RPMI8226 (cell line): ENCODE data around the gene SPOCK3.

Experiments
- DNase-seq: peaks from one replicate; pipeline ENCODE4 v3.0.0-alpha.2; 2015

The SPOCK3 gene

GRCh38 chr4:167171928-167172327, 62.4 kb downstream of the SPOCK3 start:
- no peak for DNase-seq

GRCh38 chr4:167168611-167169010, 65.7 kb downstream of the SPOCK3 start:
- DNase-seq = no peak

DNA sequence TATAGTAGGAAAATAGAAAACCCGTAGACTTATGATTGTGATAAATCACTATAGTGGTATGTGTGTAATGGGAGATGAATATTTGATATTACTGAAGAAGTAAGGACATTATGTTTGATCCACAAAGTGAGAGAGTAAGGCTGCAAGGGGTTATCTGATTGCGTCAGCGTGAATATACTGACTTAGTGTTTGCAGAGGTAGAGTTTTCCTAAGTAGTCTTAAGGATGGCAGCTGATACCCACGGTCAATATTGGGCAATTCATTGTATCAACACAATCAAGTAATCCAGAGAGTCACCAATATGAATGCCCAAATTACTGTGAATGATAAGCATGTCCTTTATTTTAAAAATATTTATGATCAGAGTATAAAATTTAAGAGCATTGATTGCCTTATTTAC, 83.7 kb downstream of the SPOCK3 start:
- DNase-seq = no peak

DNA sequence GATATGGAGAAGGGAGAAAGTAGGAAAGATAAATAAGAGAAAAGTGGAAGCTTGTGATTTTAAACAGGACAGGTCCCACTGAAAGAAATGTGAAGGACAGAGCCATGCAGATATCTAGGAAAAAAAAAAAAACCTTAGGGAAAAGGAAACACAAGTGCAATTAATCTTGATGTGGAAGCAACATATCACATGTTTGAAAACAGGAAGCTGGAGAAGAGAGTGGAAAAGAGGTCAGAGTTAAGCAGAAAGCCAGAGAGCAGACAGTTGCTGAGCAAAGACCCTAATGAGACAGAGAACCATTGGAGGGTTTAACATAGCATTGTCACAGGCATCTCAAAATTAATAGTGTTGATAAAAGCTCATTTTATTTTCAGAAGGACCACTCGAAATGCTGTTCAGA, 89.7 kb downstream of the SPOCK3 start:
- no peak for DNase-seq

GRCh38 chr4:167143018-167143417, 91.3 kb downstream of the SPOCK3 start:
- DNase-seq = no peak

GRCh38 chr4:167136270-167136669, 98.0 kb downstream of the SPOCK3 start:
- no peak for DNase-seq

- DNase-seq = no peak
Observed at GRCh38 chr4:167129146-167129545, 105.1 kb downstream of the SPOCK3 start.

- DNase-seq = no peak
Observed at GRCh38 chr4:167119392-167119791, 114.9 kb downstream of the SPOCK3 start.

DNA sequence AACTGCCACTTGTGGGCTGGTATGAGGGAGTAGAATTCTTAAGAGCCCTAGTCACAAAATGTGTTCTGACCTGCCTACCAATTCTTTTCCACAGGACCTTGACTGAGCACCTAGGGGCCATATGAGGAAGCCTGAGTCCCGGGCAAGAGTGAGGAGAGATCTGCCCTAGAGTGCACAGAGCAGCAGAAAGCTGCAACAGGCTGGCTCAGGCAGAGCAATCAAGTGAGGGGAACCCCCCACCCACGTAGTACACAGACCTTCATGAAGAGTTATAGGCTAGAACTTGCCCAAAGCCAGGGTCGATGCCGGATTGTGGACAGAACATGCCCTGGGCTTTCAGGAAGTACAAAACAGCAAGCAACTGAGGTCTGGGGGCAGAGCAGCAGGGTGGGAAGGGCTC, 117.0 kb downstream of the SPOCK3 start:
- no peak for DNase-seq

GRCh38 chr4:167114416-167114971, 119.8 kb downstream of the SPOCK3 start:
- DNase-seq = no peak

- DNase-seq = no peak
Observed at GRCh38 chr4:167111622-167112021, 122.7 kb downstream of the SPOCK3 start.

DNA sequence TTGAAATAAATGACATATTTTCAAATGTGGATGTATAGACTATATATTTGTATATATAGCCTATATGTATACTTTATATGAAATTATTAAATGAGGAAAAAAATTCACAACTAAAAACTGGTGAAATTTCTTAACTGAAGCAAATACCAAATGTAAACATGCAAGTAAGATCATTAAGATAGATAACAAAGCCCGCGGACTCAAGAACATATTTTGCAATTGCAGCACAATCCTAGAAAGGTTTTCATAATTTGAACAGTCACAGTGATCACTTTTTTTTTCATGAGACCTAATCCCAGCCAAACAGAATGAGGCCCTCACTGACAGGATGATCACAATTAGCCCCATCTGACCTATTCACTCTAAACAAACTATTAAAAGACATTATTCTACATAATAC, 123.2 kb downstream of the SPOCK3 start:
- DNase-seq = no peak

DNA sequence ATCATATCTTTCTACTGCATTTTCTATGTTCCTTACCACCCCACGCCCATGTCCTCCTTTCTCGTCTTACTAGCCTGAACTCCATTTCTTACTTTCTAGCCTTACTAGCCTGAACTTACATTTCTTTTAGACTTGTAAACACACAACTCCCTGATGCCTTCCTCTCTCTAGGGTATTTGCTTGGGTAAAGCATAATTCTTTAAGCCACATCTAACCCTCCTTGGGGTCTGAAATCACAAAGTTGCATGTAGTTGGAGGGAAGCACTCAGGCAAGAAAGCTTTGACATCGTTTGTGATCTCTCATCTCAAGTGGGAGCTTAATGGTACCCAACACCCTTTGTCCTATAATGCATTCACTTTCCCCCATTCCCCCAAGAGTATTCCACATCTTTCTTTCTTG, 124.4 kb downstream of the SPOCK3 start:
- no peak for DNase-seq

GRCh38 chr4:167105857-167106256, 128.4 kb downstream of the SPOCK3 start:
- DNase-seq = no peak

- DNase-seq = no peak
Observed at GRCh38 chr4:167102475-167102874, 131.8 kb downstream of the SPOCK3 start.

GRCh38 chr4:167101035-167101434, 133.3 kb downstream of the SPOCK3 start:
- no peak for DNase-seq

- DNase-seq = no peak
Observed at GRCh38 chr4:167100120-167100519, 134.2 kb downstream of the SPOCK3 start.

- no peak for DNase-seq
Observed at GRCh38 chr4:167088115-167088514, 146.2 kb downstream of the SPOCK3 start.

DNA sequence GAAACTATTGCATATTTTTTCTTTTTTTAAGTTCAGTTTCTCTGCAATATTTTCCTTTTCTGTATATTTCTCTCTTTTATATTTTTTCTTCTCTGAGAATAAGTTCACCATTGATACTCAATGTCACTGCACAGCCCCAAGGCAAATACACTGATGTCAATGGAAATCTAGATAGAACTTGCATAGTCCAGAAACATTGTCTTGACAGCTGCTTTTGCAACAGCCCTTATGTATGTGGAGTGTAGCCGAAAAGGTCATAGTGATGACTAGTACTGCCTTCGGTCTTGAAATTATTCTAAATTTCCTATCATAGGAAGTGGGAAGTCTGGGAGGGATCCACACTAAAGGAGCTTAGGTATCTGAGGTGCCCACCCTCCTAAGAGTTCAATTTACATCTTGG, 150.0 kb downstream of the SPOCK3 start:
- no peak for DNase-seq

GRCh38 chr4:167079762-167080161, 154.5 kb downstream of the SPOCK3 start:
- DNase-seq = no peak

GRCh38 chr4:167052631-167053091, 181.6 kb downstream of the SPOCK3 start:
- no peak for DNase-seq

DNA sequence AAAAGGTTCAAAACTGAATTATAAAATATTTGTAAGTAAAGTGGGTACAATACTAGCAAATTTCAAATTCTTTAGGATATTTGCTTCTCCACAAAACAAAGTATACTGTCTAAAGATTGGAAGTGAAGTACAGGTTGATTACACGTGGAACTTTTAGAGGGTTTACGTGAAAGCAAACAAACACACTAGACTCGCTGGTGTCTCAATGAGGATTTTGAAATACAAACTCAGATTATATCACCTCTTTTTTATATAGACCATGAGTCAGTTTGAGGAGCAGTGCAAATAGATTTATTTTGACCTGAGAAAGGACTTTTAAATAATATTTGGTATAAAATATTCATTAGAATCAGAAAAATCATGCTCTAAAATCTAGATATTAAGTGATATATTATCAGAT, 185.0 kb downstream of the SPOCK3 start:
- DNase-seq = no peak

DNA sequence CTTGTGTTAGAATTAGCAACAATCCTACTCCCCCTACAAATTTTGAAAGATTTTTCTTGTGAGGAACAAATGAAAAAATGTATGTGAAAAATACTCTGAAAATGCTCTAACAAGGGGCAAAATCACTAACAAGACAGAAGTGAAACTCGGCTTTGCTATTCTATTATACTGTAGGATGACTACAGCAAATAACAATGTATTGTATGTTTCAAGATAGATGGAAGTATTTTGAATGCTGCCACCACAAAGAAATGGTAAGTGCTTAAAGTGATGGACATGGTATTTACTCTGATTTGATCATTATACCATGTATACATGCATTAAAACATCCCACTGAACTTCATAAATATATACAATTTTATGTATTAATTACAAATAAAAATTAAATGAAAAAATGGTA, 192.8 kb downstream of the SPOCK3 start:
- DNase-seq = no peak

DNA sequence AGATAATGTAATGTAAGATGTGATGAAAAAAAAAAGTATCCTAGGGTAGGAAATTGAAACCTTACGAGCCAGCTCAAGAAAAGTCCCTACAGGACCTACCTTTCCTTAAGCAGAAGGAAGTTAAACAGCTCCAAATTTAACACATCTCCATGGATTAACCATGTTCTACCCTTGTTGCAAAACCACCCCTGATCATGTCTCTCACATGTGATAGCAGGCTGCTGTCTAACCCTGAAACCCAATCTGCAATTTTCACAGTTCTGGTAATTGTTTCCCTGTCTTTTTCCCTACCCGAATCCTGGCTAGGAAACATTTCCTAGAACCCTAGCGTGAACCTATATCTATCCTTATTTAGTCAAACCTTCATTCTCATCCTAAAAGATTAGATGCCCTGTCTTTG, 198.9 kb downstream of the SPOCK3 start:
- DNase-seq = no peak

DNA sequence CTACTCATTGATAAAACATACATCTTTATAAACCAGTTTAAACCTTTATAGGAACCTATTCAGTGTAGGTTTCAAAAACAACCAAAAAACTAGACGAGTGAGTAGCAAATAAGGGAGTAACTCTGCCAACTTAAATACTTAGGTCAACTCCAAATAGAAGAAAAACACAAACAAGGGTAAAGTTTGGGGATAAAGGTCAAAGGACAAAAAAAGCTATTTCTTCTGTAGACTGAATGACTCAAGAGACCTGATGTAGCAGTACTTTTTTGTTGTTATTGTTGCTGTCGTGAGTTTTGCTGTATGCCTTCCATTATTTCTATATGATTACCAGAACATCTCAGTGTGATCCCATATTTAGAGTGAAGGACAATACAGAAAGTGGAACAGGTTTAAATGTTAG, 199.3 kb downstream of the SPOCK3 start:
- no peak for DNase-seq

DNA sequence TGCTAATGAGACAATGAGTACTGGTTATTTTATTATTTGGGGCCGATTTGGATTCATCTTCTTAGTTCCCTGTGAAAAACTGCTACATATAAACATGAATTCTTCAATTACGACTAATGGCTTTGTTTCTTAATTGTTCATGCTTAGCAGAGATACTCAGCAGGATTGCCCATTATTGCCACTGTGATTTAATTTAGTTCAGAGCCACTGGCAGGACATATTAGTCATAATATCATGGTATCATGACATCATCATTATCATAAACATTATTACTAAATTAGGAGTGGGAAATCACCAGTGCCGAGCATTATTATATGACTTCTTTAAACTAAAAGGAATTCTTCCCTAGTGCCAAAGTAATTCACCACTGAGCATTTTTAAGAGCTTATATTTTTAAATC, 201.4 kb downstream of the SPOCK3 start:
- no peak for DNase-seq
